ENCODE measurements around the gene CD247.
A peak's percentile ranks its signal among the peaks of the same experiment; 100 is the strongest.

The CD247 gene

GRCh38 chr1:167511374-167511986 lies 6.8 kb downstream of the CD247 start:
- DNase-seq, result no peak

GRCh38 chr1:167510881-167511280 lies 7.4 kb downstream of the CD247 start:
- no peak for DNase-seq

GRCh38 chr1:167510244-167510643 lies 8.1 kb downstream of the CD247 start:
- no peak for DNase-seq

GRCh38 chr1:167509587-167509986 lies 8.7 kb downstream of the CD247 start:
- no peak for DNase-seq

DNA sequence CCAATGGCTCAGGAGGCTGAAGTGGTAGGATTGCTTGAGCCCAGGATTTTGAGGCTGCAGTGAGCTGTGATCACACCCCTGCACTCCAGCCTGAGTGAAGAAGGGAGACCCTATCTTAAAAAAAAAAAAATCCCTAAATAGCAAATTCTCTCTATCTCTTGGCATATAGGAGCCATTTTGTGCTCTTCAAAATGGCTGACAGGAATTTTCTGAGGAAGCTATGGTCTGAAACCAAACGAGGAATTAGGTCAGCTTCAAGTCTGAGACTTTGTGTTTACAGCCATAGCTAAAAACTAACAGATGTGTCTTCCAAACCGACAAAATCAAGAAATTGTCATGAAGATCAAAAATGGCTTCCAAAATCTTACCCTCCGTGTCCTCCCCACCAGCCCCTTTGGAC lies 10.6 kb downstream of the CD247 start:
- no peak for DNase-seq

DNA sequence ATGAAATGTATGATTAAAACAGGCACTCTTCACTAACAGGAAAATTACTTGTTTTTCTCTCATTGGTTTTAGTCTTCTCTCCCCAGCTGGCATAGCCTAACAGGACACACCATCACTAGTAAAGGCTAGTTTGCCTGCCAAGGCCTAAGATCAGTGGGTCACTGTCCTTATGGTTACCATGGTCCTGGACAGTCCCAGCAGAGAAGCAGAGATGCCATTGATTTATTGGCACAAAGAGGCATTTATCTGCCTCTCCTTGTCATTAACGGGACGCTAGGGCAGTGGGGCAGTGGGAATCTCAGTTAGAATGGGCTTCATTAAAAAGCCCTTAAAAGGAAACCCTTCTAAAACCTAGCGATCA lies 13.9 kb downstream of the CD247 start:
- no peak for DNase-seq

GRCh38 chr1:167503626-167504466 lies 14.5 kb downstream of the CD247 start:
- no peak for DNase-seq

- no peak for DNase-seq
Measured at GRCh38 chr1:167502719-167503462, 15.4 kb downstream of the CD247 start.

- no peak for DNase-seq
Measured at GRCh38 chr1:167502192-167502551, 16.2 kb downstream of the CD247 start.

DNA sequence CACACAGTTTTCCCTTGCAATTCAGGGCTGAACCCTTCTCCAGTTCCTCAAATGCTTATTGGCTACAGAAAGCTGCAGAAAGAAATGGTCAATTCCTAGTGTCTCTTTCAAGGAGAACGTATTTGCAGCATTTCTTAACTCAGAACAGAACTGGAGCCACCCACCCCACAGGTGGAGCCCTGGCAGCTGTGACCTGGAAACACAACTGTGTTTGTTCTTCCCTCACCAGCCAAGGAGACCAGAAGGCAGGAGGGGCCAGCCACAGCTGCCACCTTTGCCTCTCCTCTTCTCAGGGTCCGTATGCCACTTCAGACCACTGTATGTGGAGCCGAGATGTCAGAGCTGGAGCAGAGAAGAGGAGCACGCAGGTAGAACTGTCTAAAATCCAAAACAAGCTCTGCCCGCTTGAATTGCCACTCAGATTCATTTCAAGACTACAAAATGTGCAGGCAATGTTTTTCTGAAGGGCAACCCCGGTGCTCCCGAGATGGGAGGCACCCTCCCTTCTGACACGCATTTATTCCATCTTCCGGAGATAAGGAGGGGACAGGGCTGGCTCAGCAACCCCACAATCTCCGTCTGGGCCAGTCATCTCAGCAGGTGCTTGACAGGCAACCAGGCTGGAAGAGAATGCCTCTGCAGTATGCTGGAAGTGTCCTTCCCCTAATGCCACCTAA lies 16.7 kb downstream of the CD247 start:
- no peak for DNase-seq

DNA sequence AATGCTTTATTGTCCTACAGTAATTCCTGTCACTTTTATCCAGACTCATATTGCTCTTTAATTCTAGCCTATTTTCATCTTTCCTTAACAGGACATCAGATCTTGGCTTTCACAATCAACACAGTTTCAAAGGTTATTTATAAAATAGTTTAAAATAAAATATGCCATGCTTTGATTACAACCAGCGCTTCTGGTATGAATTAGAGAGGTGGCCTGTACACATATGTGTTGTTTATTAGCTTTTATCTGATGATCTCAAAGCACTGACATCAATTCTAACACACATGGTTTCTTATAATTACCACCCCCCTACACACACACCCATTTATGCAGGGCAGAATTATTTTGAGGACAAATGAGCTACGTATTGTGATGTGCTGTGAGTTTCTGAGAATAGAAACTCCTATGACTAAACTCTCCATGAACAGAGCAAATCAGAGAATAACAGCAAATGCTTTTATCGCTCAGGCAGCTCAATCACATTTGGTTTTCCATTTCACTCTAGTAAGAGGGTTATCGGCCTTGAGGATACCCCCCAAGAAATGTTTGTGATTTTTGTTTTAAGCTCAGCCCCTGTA lies 18.0 kb downstream of the CD247 start:
- DNase-seq, result no peak

DNA sequence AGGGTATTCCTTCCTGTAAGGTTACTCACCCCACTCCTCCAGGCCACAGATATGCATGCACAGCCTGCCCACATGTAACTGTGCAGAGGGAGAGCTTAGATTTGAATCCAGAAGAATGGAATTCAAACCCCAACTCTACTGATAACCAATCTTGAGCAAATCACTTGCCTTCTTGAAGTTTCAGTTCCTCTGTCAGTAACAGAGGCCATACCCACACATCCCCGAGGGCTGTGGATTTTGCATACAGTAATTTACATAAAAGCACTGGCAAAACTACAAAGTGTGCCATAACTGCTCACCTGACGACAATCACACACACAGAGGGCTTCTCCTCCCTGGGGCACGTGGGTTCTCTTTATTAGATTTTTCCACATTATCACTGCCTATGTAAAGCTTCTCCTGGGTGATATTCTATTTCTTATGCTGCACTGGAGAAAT lies 18.6 kb downstream of the CD247 start:
- DNase-seq, result no peak

DNA sequence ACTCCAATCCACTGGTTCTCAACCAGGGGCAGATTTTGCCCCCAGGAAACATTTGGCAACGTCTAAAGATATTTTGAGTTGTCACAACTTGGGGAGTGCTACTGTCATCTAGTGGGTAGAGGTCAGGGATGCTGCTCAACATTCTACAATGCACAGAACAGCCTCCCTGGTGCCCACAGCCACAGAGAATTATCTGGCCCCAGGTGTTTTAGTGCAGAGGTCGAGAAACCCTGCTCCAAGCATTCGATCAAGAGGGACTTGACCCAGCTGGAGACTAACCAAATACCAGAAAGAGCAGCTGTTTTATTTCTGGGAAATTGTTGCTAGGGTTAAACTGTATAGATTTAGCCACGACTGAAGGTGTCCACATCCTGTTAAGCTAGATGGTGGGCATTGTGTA lies 19.2 kb downstream of the CD247 start:
- no peak for DNase-seq

DNA sequence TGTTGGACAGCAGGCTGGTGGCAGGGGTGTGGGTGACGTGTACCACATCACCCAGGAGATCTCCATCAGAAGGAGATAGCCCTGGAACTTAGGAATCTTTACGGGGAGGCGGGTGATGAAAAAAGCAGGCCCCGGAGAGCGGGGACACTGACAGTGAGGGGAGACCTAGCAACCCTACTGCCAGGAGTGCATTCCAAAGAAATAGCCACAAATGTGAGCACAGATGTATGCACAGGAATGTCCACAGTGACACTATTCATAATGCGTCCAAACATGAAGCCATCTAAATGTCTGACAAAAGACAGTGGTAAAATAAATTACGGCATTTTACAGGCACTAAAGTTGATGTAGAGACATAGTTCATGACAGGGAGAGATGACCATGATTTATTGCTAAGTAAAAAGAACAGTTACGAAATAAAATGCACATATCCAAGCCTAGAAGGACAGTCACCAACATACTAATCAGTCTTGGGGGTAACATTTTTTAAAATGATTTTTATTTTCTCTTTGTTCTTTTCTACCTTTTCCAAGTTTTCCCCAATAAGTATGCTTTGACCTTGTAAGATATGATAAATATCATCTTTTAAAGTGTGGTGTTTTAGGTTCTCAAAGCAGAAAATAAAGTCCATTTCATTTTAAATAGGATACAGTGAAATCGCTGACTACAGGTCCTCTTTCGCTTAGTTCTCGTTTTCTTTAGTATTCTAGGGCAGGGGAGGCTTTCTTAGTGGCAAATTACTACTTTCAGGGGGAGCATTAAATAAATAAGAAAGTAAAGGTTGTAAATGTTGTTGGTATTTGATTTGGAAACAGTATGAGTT lies 21.3 kb downstream of the CD247 start:
- DNase-seq, result no peak

DNA sequence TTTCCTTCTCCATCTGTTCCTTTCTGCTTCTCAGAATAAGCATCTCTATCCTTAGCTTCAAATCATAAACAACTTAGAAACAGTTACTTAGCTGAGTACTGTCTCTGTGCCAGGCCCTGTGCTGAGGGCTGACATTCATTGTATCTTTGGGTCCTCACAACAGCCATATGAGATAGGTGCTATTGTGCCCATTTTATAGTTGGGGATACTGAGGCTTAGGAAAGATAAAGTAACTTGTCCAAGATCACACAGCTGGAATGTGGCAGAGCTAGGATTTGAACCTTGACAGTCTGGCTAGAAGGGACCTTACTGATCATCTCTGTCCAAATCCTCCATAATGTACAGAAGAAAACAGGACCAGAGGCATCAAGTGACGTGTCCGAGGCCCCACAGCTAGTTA lies 25.0 kb downstream of the CD247 start:
- no peak for DNase-seq

GRCh38 chr1:167492481-167492910 lies 25.8 kb downstream of the CD247 start:
- DNase-seq, result no peak

GRCh38 chr1:167491586-167492461 lies 26.5 kb downstream of the CD247 start:
- peak; percentile 14 for DNase-seq

DNA sequence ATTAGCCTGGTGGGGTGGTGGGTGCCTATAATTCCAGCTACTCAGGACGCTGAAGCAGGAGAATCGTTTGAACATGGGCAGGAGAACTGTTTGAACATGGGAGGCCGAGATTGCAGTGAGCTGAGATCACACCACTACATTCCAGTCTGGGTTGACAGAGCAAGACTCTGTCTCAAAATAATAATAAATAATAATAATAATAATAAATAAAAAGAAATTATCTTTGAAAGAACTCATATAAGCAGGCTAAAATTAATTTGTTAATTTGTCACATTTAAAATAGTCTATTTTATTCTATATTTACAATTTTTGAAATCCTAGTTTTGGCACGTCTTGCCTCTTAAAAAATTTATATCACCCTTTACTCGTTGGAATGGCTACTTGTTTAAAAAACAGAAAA lies 27.6 kb downstream of the CD247 start:
- DNase-seq, result no peak

GRCh38 chr1:167489571-167490340 lies 28.6 kb downstream of the CD247 start:
- DNase-seq, result no peak

- DNase-seq, result peak; percentile 56
Measured at GRCh38 chr1:167488786-167489185, 29.5 kb downstream of the CD247 start.
